Fibroblast of lung (primary cell): ENCODE results near the gene ITIH2. TPM values are rescaled to one million over a fixed set of nuclear protein-coding genes. Genes with fewer than 3 reads are reported as not detected.

Experiments used
- DNase-seq, 2 donors: peaks; one replicate each; pipeline versions ENCODE4 v3.0.0 to v3.0.0-alpha.2; 2010; ENCODE audit warnings: low read depth in 2 of 2
- H2AFZ ChIP-seq: 2 replicates; pipeline ENCODE4 v1.5.1; 2012; ENCODE audit warnings: low read length, control low read depth, inconsistent platforms
- H3K27ac ChIP-seq: 2 replicates; pipeline ENCODE4 v1.5.1; 2011; ENCODE audit warnings: low read length, control low read depth; ENCODE audit not compliant: insufficient read depth
- H3K27me3 ChIP-seq: 2 replicates; pipeline ENCODE4 v1.5.1; 2011; ENCODE audit warnings: mild to moderate bottlenecking, low read length; ENCODE audit not compliant: control insufficient read depth, insufficient read depth
- H3K36me3 ChIP-seq: 2 replicates; pipeline ENCODE4 v1.5.1; 2011; ENCODE audit warnings: low read length; ENCODE audit not compliant: control insufficient read depth, insufficient read depth
- H3K4me1 ChIP-seq: 2 replicates; pipeline ENCODE4 v1.5.1; 2011; ENCODE audit warnings: low read length; ENCODE audit not compliant: control insufficient read depth, insufficient read depth; ENCODE audit errors: extremely low read depth
- H3K4me2 ChIP-seq: 2 replicates; pipeline ENCODE4 v1.5.1; 2011; ENCODE audit warnings: low read length, control low read depth; ENCODE audit not compliant: insufficient read depth; ENCODE audit errors: extremely low read depth
- H3K4me3 ChIP-seq, 4 experiments: fragments of 200-600 bp in 1 of 4; sonication (generic) in 1 of 4; replicated peaks in 1 of 4; 2 replicates each; pipeline ENCODE4 v1.5.1; 2011 to 2016; ENCODE audit warnings: low read length in 4 of 4, low read depth in 3 of 4, mild to moderate bottlenecking in 3 of 4, control low read depth in 2 of 4, inconsistent platforms in 1 of 4, mixed read lengths in 1 of 4; ENCODE audit not compliant: insufficient read depth in 1 of 4; ENCODE audit errors: control extremely low read depth in 1 of 4
- H3K79me2 ChIP-seq: 2 replicates; pipeline ENCODE4 v1.5.1; 2012; ENCODE audit warnings: mild to moderate bottlenecking, low read length, inconsistent platforms; ENCODE audit not compliant: control insufficient read depth, insufficient read depth
- H3K9ac ChIP-seq: 2 replicates; pipeline ENCODE4 v1.5.1; 2011; ENCODE audit warnings: mild to moderate bottlenecking, low read length, control low read depth; ENCODE audit not compliant: insufficient read depth
- H3K9me3 ChIP-seq: 2 replicates; pipeline ENCODE4 v1.5.1; 2012; ENCODE audit warnings: low read depth, low read length; ENCODE audit not compliant: control insufficient read depth, insufficient read depth
- H4K20me1 ChIP-seq: 2 replicates; pipeline ENCODE4 v1.5.1; 2011; ENCODE audit warnings: low read length; ENCODE audit not compliant: control insufficient read depth, insufficient read depth; ENCODE audit errors: extremely low read depth
- EZH2 ChIP-seq: IDR thresholded peaks from 2 replicates; pipeline ENCODE4 v1.5.1; 2012; ENCODE audit warnings: low read length, control low read depth, mild to moderate bottlenecking; ENCODE audit errors: missing control alignments
- polyA plus RNA-seq, 2 donors: library from polyadenylated mRNA; depleted of rRNA in 1 of 2; stranded (reverse) in 1 of 2; unstranded in 1 of 2; fragments of >200 nt; gene quantifications; 2 replicates each; pipeline ENCODE4 v1.2.1, GENCODE V29; 2011 to 2012; ENCODE audit warnings: missing spikeins in 1 of 2
- total RNA-seq: library from RNA; depleted of rRNA; stranded (reverse); fragments of >200 nt; gene quantifications from 2 replicates; pipeline ENCODE4 v1.2.1, GENCODE V29; 2014
- TF ChIP-seq, protein P1 (sequence below), 2 donors: IDR thresholded peaks in 1 of 2; conservative IDR thresholded peaks in 1 of 2; 1 replicate in 1 of 2; 2 replicates in 1 of 2; pipeline ENCODE4 v1.5.1; 2011 to 2012; ENCODE audit warnings: low read length in 2 of 2, control low read depth in 1 of 2, inconsistent platforms in 1 of 2, low read depth in 1 of 2, mild to moderate bottlenecking in 1 of 2

Gene ITIH2
- total and polyA plus RNA-seq, 2 donors (not counting 1 experiment from before 2014, with no cell fraction given) = not detected

DNA sequence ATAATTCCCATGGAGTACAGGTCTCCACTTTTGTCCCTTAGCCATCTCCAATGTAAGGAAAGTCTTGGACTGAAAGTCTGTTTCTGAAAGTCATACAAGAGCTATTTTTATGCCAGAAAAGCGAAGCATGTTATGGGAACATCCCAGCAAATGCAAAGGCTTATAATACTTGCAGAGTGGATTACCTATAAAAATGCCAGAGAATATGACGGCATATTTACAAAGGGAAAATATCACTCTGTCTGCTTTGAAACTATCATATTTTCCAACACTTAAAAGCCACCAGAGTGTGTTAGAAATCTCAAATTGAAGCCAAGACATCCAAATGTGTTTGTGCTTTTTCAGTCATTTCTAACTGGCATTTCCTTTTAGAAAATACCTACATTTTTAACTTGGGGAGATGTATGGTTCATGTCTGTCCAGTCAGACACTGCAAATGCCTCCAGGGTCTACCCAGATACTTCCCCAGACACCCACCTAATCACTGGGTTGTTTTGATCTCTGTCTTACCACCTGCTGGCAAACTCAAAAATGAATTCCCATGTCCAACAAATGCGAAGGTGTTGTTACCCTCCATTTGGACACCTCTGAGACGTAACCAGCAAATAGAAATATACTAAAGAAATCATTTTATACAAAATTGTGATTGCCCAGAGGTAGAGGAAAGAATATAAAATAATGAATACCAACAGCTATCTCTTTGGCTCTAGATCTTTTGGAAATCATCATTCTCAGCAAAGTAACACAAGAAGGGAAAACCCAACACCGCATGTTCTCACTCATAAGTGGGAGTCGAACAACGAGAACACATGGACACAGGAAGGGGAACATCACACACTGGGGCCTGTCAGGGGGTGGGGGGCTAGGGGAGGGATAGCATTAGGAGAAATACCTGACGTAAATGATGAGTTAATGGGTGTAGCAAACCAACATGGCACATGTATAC lies 1.2 kb downstream of the ITIH2 start:
- H3K4me1 ChIP-seq = no peaks in the 10 kb centered on the region
- no peak overlapping the region for H2AFZ ChIP-seq
- H3K27me3 ChIP-seq = no peaks in the 10 kb centered on the region
- H4K20me1 ChIP-seq = no peaks in the 10 kb centered on the region
- H3K79me2 ChIP-seq = no peaks in the 10 kb centered on the region
- no peak overlapping the region for H3K4me2 ChIP-seq
- no peak overlapping the region for H3K9ac ChIP-seq
- no peak overlapping the region for H3K27ac ChIP-seq
- H3K36me3 ChIP-seq = no peaks in the 10 kb centered on the region
- no peak for DNase-seq
- TF ChIP-seq, protein P1, sequence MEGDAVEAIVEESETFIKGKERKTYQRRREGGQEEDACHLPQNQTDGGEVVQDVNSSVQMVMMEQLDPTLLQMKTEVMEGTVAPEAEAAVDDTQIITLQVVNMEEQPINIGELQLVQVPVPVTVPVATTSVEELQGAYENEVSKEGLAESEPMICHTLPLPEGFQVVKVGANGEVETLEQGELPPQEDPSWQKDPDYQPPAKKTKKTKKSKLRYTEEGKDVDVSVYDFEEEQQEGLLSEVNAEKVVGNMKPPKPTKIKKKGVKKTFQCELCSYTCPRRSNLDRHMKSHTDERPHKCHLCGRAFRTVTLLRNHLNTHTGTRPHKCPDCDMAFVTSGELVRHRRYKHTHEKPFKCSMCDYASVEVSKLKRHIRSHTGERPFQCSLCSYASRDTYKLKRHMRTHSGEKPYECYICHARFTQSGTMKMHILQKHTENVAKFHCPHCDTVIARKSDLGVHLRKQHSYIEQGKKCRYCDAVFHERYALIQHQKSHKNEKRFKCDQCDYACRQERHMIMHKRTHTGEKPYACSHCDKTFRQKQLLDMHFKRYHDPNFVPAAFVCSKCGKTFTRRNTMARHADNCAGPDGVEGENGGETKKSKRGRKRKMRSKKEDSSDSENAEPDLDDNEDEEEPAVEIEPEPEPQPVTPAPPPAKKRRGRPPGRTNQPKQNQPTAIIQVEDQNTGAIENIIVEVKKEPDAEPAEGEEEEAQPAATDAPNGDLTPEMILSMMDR (conservative IDR thresholded peaks at IDR 0.05 in 1 of 2, IDR thresholded peaks at IDR 0.05 in 1 of 2; ENCODE audit: low read depth in 1 of 2, low read length in 2 of 2) = no peak
- TF ChIP-seq EZH2 = no peak
- H3K4me3 ChIP-seq = no peak overlapping the region
- H3K9me3 ChIP-seq = no peaks in the 10 kb centered on the region

DNA sequence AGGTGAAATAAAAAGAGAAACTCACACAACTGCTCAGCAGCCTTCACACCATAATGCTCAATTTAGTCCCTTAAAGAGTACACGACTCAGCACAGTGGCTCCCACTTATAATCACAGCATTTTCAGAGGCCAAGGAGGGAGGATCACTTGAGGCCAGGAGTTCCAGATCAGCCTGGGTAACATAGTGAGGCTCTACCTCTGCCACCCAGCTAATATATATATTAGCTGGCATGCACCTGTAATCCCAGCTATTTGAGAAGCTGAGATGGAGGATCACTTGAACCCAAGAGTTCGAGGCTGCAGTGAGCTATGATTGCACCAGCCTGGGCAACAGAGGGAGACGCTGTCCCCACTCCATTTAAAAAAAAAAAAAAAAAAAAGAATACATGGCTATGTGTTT lies 2.2 kb downstream of the ITIH2 start:
- H3K36me3 ChIP-seq = no peaks in the 10 kb centered on the region
- H3K4me3 ChIP-seq = no peak overlapping the region
- H2AFZ ChIP-seq = no peak overlapping the region
- no peak overlapping the region for H3K27ac ChIP-seq
- no peaks in the 10 kb centered on the region for H3K9me3 ChIP-seq
- no peak overlapping the region for H3K9ac ChIP-seq
- DNase-seq = no peak
- H4K20me1 ChIP-seq = no peaks in the 10 kb centered on the region
- no peaks in the 10 kb centered on the region for H3K4me1 ChIP-seq
- no peak for TF ChIP-seq EZH2
- TF ChIP-seq, protein P1 (conservative IDR thresholded peaks at IDR 0.05 in 1 of 2, IDR thresholded peaks at IDR 0.05 in 1 of 2; ENCODE audit: low read depth in 1 of 2, low read length in 2 of 2) = no peak
- no peaks in the 10 kb centered on the region for H3K79me2 ChIP-seq
- H3K27me3 ChIP-seq = no peaks in the 10 kb centered on the region
- H3K4me2 ChIP-seq = no peak overlapping the region

DNA sequence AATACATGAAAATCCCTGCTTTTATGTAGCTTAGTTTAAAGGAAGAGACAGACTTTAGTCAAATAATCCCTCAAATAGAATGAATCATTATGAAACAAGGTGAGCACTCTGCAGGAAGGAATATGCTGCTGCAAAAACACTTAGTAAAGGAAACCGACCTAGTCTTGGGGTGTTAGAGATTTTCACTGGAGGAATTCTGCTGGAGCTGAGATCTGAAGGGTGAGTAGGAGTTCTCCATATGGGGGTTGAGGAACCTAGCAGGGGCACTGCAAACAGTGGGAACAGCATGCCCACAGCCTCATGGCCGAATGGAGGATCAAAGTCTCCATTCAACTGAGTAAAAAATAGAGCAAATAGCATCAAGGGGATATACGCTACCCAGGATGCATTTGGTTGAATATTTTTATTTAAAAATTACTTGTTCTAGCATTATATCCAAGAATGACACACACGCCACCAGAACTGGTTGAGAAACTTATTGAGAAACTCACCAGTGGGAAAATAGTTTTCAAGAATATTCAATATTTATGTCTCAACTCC lies 3.5 kb downstream of the ITIH2 start:
- no peak for DNase-seq
- Histone ChIP-seq H3K79me2 (no peaks in the 10 kb centered on the region), H3K4me3 (no peak overlapping the region), H3K4me2 (no peak overlapping the region), H3K4me1 (no peaks in the 10 kb centered on the region), H2AFZ (no peak overlapping the region), H3K27ac (no peak overlapping the region), H3K27me3 (no peaks in the 10 kb centered on the region), H3K36me3 (no peaks in the 10 kb centered on the region), H3K9ac (no peak overlapping the region), H4K20me1 (no peaks in the 10 kb centered on the region), H3K9me3 (no peaks in the 10 kb centered on the region)
- TF ChIP-seq EZH2 = no peak
- TF ChIP-seq, protein P1 (conservative IDR thresholded peaks at IDR 0.05 in 1 of 2, IDR thresholded peaks at IDR 0.05 in 1 of 2; ENCODE audit: low read depth in 1 of 2, low read length in 2 of 2) = no peak
